Epithelial cell of alveolus of lung (primary cell): ENCODE data around the gene SLCO1A2. TPM values are rescaled to one million over a fixed set of nuclear protein-coding genes. Genes with fewer than 3 reads are reported as not detected.

Source experiments
- total RNA-seq: library from RNA; depleted of rRNA; stranded (reverse); fragments of >200 nt; gene quantifications from 2 replicates; pipeline ENCODE4 v1.2.1, GENCODE V29; 2015

SLCO1A2 gene
- not detected in 2 replicates for total RNA-seq

GRCh38 chr12:21334771-21335325 lies at the start of gene SLCO1A2:
Gene SLCO1A2, minus strand, starts transcription at chr12:21334917. Its CDS starts 270 bp downstream, at chr12:21334647.

GRCh38 chr12:21372602-21373001 lies 37.9 kb upstream of the SLCO1A2 start, which contains the start of gene IAPP:
Gene IAPP, plus strand, starts transcription at chr12:21372902. Its CDS starts 450 bp downstream, at chr12:21373352.

Other genes starting within 250 kb of the SLCO1A2 start
- not detected in 2 replicates for gene SLCO1B1, start 203.7 kb downstream of the SLCO1A2 start, total RNA-seq
- not detected in 2 replicates for gene IAPP, start 38.0 kb upstream of the SLCO1A2 start, total RNA-seq
- gene PYROXD1, start 102.7 kb upstream of the SLCO1A2 start, total RNA-seq = 9.3 and 9.7 TPM in 2 replicates
- 37.4 and 66.6 TPM in 2 replicates for gene RECQL, start 166.7 kb upstream of the SLCO1A2 start, total RNA-seq
- gene GOLT1B, start 166.9 kb upstream of the SLCO1A2 start, total RNA-seq = 54.1 and 64.6 TPM in 2 replicates
- gene SPX, start 191.4 kb upstream of the SLCO1A2 start, total RNA-seq = 0.48 and 0.91 TPM in 2 replicates